Keratinocyte (primary cell): ENCODE measurements around the gene WBP1L.

Experiments used
- CTCF ChIP-seq, 3 experiments: IDR thresholded peaks in 1 of 3; conservative IDR thresholded peaks in 1 of 3; optimal IDR thresholded peaks in 1 of 3; 2 replicates in 2 of 3; 3 replicates in 1 of 3; pipeline versions ENCODE3 to v1.5.1; 2011; ENCODE audit warnings: low read length in 3 of 3, mild to moderate bottlenecking in 3 of 3, moderate library complexity in 2 of 3, control low read depth in 1 of 3, inconsistent platforms in 1 of 3; ENCODE audit not compliant: insufficient read depth in 2 of 3; ENCODE audit errors: extremely low read depth in 1 of 3
- EZH2 ChIP-seq: IDR thresholded peaks from one replicate; pipeline ENCODE4 v1.6.1; 2012; ENCODE audit warnings: inconsistent platforms, mild to moderate bottlenecking, low read length, moderate library complexity

GRCh38 chr10:102856758-102857424 lies 113.1 kb downstream of the WBP1L start:
- no peak for TF ChIP-seq CTCF (optimal IDR thresholded peaks at IDR 0.05 in 1 of 3, IDR thresholded peaks at IDR 0.05 in 1 of 3, conservative IDR thresholded peaks at IDR 0.05 in 1 of 3; ENCODE audit: extremely low read depth in 1 of 3, insufficient read depth in 2 of 3, low read length in 3 of 3)
- TF ChIP-seq EZH2, result no peak
